IPS DF 19.7 (cell line): ENCODE data around the gene ZBTB2.

Source experiments
- DNase-seq: peaks from one replicate; pipeline ENCODE4 v3.0.0-alpha.2; 2013; ENCODE audit warnings: low read depth, low spot score

The ZBTB2 gene, protein sequence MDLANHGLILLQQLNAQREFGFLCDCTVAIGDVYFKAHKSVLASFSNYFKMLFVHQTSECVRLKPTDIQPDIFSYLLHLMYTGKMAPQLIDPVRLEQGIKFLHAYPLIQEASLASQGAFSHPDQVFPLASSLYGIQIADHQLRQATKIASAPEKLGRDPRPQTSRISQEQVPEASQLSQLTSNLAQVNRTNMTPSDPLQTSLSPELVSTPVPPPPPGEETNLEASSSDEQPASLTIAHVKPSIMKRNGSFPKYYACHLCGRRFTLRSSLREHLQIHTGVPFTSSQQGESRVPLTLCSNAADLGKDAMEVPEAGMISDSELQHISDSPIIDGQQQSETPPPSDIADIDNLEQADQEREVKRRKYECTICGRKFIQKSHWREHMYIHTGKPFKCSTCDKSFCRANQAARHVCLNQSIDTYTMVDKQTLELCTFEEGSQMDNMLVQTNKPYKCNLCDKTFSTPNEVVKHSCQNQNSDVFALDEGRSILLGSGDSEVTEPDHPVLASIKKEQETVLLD

GRCh38 chr6:151391471-151392413 is at the start of gene ZBTB2:
Gene ZBTB2 (minus strand): TSS chr6:151391559. CDS start chr6:151373637, 17,922 bp downstream.
- DNase-seq = no peak

DNA sequence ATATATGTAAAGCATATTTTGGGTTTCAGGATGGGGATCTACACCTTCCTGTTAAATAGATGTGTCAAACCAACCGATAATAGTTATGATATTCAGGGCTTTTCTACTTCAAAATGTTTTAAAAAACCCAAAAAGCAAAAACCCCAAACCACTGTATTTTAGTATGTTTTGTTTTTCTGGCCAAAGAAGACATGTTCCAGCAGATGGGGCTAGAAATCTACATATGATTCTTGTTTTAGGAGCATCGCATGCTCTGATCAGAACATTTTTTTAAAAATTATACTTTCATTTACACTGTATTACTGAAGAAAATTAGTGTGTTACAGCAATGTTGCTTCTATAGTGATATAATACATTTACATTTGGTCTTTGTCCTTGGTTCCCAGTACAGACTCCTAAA is 49.6 kb upstream of the ZBTB2 start:
- DNase-seq = no peak

- no peak for DNase-seq
Observed at GRCh38 chr6:151440498-151440897, 49.1 kb upstream of the ZBTB2 start.

- no peak for DNase-seq
Observed at GRCh38 chr6:151437401-151437800, 46.0 kb upstream of the ZBTB2 start.

GRCh38 chr6:151436802-151437201 is 45.4 kb upstream of the ZBTB2 start:
- no peak for DNase-seq

DNA sequence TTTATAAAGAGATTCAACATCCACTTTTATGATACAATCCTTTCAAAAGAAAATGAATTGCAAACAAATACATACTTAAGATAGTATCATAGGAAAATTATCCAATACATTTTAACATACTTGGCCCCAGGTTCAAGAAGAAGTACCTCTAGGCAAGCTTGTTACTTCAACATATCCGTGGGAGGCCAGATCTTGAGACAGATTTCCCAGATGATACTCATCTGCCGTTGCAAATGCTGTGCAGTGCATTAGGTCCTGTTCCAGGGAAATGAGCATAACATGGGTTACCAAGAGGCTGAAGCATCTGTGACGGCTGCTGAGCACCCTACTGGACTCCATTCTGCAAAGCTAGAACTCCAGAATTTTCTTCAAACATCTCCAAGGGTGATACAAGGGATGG is 44.9 kb upstream of the ZBTB2 start:
- no peak for DNase-seq

DNA sequence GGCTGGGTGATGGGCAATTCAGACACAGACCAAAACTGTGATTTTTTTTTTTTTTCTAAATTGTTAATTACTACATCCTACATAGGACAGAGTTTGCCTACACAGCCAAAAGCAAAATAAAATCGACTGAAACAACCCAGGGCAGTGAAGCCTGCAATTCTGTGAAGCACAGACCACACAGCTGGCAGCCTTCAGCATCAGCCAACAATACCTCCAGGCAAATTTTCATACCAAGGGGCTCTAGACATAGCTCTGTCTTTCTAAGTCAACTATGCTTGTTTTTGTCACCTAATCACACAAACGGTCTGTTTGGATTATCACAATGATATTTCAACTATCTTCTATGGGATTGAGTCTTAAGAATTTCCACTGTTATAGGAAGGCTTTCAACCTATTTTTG is 43.0 kb upstream of the ZBTB2 start:
- DNase-seq = no peak

DNA sequence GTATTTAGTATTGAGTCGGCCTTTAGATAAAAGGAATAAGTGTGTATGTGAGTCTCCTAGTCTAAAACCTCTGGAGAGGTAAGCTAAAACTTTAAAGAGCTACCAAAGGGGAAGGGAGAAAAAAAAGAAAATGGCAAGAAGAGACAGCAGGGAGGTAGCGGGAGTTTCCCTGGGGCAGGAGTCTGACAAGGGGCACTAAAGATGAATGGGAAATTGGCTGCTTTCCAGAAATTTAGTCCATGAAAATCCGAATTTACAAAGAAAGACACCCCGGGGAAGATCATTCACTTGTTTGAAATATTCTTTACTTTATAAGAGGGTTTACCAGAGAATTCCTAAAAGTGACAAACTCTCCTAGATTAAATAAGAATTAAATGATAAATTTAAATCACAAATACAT is 41.3 kb upstream of the ZBTB2 start:
- DNase-seq = no peak

GRCh38 chr6:151431337-151431736 is 40.0 kb upstream of the ZBTB2 start:
- no peak for DNase-seq

DNA sequence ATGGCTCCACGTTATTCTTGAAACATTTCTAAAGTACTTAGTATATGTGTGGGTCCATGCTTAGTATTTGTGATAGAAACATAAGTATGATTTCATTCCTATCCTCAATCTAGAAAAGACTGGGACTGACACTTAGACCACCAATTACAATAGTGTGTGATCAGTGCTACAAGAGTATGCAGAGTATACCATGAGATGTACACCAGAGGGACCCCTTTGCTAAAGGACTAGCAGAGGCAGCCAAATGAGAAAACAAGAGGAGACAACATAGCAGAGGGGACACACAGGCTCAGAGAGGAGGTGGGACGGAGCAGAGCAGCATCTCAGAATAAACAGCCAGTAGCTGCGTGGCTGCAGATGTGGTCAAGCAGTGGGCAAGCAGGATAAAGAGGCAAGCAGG is 39.5 kb upstream of the ZBTB2 start:
- DNase-seq = no peak

- DNase-seq = no peak
Observed at GRCh38 chr6:151428093-151428735, 36.9 kb upstream of the ZBTB2 start.

GRCh38 chr6:151425561-151425960 is 34.2 kb upstream of the ZBTB2 start:
- no peak for DNase-seq

GRCh38 chr6:151422981-151423380 is 31.6 kb upstream of the ZBTB2 start:
- DNase-seq = no peak

DNA sequence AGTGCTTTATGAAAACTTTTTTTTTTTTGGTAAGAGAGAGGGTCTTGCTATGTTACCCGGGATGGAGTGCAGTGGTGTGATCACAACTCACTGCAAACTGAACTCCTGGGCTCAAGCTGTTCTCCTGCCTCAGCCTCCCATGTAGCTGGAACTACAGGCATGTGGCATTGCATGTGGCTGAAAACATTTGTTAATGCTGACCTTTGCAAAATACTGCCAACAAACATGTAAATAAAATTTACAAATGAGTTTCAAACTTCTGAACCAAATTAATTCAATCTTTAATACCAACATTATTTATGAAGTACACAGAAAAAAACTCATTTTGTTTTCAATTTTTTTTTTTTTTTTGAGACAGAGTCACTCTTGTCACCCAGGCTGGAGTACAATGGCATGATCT is 26.1 kb upstream of the ZBTB2 start:
- DNase-seq = no peak

- no peak for DNase-seq
Observed at GRCh38 chr6:151414641-151415260, 23.4 kb upstream of the ZBTB2 start.

- DNase-seq = no peak
Observed at GRCh38 chr6:151413372-151414145, 22.2 kb upstream of the ZBTB2 start.

DNA sequence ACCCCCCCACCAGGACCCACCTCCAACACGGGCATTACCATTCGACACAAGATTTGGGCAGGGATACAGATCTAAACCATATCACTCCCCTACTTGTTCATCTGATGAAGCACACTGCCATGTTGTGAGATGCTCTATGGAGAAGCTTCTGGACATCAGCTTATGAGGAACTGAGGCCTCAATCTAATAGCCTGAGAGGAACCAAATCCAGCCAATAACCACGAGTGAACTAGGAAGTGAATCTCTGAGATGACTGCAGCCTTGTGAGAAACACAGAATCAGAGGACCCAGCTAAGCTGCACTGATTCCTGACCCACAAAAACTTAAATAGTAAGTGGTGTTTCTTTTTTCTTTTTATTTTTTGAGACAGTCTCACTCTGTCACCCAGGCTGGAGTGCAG is 21.6 kb upstream of the ZBTB2 start:
- DNase-seq = no peak

- DNase-seq = no peak
Observed at GRCh38 chr6:151409679-151410078, 18.3 kb upstream of the ZBTB2 start.

GRCh38 chr6:151409260-151409659 is 17.9 kb upstream of the ZBTB2 start:
- DNase-seq = no peak

DNA sequence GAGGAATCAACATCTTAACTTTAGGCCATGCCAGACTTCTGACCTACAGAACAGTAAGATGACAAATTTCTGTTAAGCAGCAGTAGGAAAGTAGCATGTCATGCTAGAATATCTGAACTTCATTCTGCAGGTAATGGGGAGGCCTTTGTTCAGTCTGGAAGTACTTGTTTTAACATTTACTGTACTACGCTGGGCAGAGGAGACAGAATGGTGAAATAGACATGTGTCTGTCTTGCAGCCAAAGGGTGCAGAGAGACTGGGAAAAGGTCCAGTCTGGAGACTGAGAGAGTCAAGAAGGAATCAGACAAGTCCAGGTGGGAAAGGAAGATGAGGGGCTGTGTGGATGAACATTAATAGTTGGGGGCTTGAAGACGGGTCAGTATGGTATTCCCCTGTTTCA is 17.5 kb upstream of the ZBTB2 start:
- DNase-seq = no peak

DNA sequence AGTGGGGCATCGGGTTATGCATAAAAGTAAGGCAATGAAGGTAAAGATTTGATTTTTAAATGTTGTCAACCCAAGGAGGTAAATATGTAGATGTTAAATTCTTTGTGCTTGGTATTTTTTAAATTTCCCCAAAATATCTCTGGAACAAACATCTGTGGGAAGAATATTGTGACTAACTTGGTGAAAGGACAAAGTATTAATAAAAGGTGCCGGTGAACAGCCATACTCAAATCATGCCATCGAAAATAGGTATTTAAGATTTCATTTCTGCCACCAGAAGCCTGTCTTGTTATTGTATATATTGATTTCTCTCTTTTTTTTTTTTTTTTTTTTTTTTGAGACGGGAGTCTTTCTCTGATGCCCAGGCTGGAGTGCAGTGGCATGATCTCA is 12.6 kb upstream of the ZBTB2 start:
- DNase-seq = no peak
